ACC112 (cell line): ENCODE data around the gene DICER1.

Experiments
- H2AFZ ChIP-seq: fragments of 200-600 bp; sonication (generic); one replicate; pipeline ENCODE4 v1.6.0; 2017; ENCODE audit warnings: antibody characterized with exemption, low read length; ENCODE audit not compliant: unreplicated experiment
- H3K27ac ChIP-seq: fragments of 200-600 bp; sonication (generic); 2 replicates; pipeline ENCODE4 v1.5.1; 2014; ENCODE audit warnings: low read depth, mild to moderate bottlenecking, antibody characterized with exemption, low read length, moderate library complexity
- H3K27me3 ChIP-seq: fragments of 200-600 bp; sonication (generic); 2 replicates; pipeline ENCODE4 v1.6.1; 2014; ENCODE audit warnings: mild to moderate bottlenecking, antibody characterized with exemption, low read length, moderate library complexity, mixed read lengths; ENCODE audit not compliant: insufficient read depth
- H3K36me3 ChIP-seq: fragments of 200-600 bp; sonication (generic); 2 replicates; pipeline ENCODE4 v1.6.1; 2016; ENCODE audit warnings: mild to moderate bottlenecking, antibody characterized with exemption, low read length, moderate library complexity, mixed read lengths; ENCODE audit not compliant: insufficient read depth
- H3K4me1 ChIP-seq: fragments of 200-600 bp; sonication (generic); one replicate; pipeline ENCODE4 v1.6.1; 2016; ENCODE audit warnings: low read length, mixed read lengths; ENCODE audit not compliant: insufficient read depth, unreplicated experiment, control insufficient read depth
- H3K4me3 ChIP-seq: fragments of 200-600 bp; sonication (generic); 2 replicates; pipeline ENCODE4 v1.5.1; 2014; ENCODE audit warnings: mild to moderate bottlenecking, low read depth, low read length
- H3K79me2 ChIP-seq: fragments of 200-600 bp; sonication (generic); one replicate; pipeline ENCODE4 v1.6.0; 2016; ENCODE audit warnings: low read length; ENCODE audit not compliant: control insufficient read depth, unreplicated experiment, insufficient read depth

DICER1 gene

DNA sequence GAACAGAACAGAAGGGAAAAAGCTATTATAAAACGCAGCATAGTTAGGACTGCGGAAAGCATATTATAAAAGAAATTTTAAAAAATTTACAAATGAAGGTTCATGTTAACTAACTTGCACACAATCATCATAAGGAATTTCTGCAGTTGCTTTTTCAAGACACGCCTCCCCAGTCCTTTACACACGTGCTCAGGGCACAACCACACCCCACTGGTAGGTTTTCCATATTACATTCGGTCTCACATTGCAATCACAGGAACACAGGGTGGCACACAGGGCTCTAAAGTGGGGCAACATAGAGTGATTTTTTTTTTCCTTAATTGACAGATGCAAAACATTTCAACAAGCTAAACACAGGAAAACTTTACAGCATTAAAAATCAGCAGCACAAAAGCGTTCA lies 69.7 kb downstream of the DICER1 start:
- H3K4me1 ChIP-seq = no peaks in the 10 kb centered on the region
- no peak overlapping the region for H3K27ac ChIP-seq
- no peak overlapping the region for H2AFZ ChIP-seq
- no peaks in the 10 kb centered on the region for H3K79me2 ChIP-seq
- H3K27me3 ChIP-seq = no peaks in the 10 kb centered on the region
- no peak overlapping the region for H3K4me3 ChIP-seq
- peaks cover 29% of the 10 kb centered on the region for H3K36me3 ChIP-seq

DNA sequence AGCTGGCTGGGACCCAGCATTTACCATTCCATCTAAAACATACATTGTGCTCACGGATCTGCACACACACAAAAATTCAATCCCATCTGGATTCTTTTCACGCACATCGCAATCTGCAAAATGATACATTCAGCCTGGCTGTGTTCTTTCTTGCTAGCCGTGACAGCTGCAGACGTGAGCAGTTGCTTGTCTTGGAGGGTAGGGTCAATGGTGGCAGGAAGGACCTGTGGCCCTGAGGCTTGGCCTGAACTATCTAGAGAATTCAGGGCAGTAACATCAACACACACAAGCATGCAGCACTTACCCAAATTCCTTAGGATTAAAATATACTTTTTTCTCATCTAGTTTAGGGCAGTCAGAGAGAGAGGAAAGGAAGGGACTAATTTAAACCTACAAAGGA lies 72.0 kb downstream of the DICER1 start:
- Histone ChIP-seq H2AFZ (no peak overlapping the region), H3K79me2 (no peaks in the 10 kb centered on the region), H3K4me3 (no peak overlapping the region), H3K27me3 (no peaks in the 10 kb centered on the region), H3K27ac (no peak overlapping the region), H3K36me3 (peaks cover 21% of the 10 kb centered on the region), H3K4me1 (no peaks in the 10 kb centered on the region)

DNA sequence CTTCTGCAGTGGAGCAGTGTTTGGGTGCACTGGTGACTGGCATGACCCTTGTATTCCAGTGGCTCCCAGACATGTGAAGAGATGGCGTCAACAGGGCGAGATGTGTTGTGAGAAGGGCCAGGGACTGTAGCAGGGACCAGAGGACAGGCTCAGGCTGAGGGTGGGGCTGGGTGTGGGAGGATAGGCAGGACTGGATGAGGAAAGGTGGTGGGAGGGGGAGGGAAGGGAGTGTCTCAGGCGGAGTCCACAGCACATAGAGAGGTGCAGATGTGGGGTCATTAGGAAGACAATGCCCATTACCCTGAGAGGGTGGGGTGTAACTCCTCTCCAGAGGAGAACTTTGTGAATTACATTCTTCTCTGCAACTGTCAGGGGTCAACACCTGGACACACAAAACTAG lies 78.5 kb downstream of the DICER1 start:
- Histone ChIP-seq H3K27me3 (peaks cover 25% of the 10 kb centered on the region; the same call in 1 of the 2 replicates), H2AFZ (no peak overlapping the region), H3K4me1 (no peaks in the 10 kb centered on the region), H3K79me2 (no peaks in the 10 kb centered on the region), H3K36me3 (no peaks in the 10 kb centered on the region), H3K4me3 (no peak overlapping the region), H3K27ac (no peak overlapping the region)

DNA sequence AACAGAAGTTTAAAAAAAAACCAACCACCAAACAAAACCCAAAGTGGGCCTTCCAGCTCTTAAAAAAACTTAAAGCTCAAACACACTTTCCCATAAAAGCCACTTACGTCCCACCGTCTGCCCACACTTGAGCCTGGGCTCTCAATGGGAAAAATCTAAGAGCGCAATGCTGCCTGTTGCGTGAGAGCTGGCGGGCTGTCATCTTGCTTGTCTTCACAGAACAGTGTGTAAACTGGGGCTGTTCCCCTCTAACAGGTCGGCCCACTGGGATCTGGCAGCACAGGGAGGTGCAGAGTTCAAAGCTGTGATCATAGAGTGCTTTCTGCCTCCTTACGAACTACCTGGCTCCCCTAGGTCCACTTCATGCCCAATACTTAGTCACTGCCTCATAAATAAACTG lies 80.0 kb downstream of the DICER1 start:
- Histone ChIP-seq H3K4me1 (no peaks in the 10 kb centered on the region), H3K27me3 (peaks cover 37% of the 10 kb centered on the region), H2AFZ (no peak overlapping the region), H3K36me3 (no peaks in the 10 kb centered on the region), H3K4me3 (no peak overlapping the region), H3K79me2 (no peaks in the 10 kb centered on the region), H3K27ac (no peak overlapping the region)

DNA sequence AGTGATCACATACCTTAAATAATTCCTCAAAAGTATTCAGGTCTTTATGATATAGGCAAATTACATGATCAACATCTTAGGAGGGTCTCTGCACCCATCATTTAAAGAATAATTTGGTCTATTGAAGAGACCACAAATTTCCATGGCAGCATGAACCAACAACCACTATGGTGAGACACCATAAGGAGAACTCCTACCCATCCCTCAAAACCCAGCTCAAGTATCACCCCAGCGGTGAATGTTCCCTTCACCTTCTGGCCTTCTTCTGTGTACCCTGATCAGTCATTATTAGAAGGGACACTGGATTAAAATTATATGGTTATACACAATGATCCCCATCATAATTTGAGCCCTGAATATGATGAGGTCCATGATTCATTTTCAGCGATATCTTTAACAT lies 81.5 kb downstream of the DICER1 start:
- no peaks in the 10 kb centered on the region for H3K79me2 ChIP-seq
- H2AFZ ChIP-seq = no peak overlapping the region
- no peaks in the 10 kb centered on the region for H3K4me1 ChIP-seq
- H3K4me3 ChIP-seq = no peak overlapping the region
- H3K27ac ChIP-seq = no peak overlapping the region
- peaks cover 50% of the 10 kb centered on the region for H3K27me3 ChIP-seq
- H3K36me3 ChIP-seq = no peaks in the 10 kb centered on the region

DNA sequence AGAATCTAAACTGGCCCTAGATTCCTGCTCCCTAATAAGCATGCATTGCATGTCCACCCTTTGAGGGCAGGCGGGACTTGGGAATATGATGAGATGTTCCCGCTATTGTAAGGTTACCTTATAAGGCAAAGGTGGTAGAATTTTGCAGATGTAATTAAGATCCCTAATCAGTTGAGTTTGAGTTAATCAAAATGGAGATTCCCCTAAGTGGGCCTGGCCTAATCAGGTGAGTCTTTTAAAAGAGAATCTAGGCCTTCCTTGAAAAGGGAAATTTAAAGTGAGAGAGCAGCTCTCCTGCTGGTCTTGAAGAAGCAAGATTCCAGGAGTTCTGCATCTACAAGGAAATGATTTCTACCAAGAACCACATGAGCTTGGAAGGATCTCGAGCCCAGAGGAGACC lies 83.4 kb downstream of the DICER1 start:
- Histone ChIP-seq H3K27ac (no peak overlapping the region), H3K4me1 (no peaks in the 10 kb centered on the region), H3K36me3 (no peaks in the 10 kb centered on the region), H3K27me3 (peaks cover 65% of the 10 kb centered on the region), H2AFZ (no peak overlapping the region), H3K79me2 (no peaks in the 10 kb centered on the region), H3K4me3 (no peak overlapping the region)

- Histone ChIP-seq H2AFZ (no peak overlapping the region), H3K4me1 (no peaks in the 10 kb centered on the region), H3K27me3 (peaks cover 72% of the 10 kb centered on the region), H3K4me3 (no peak overlapping the region), H3K79me2 (no peaks in the 10 kb centered on the region), H3K27ac (no peak overlapping the region), H3K36me3 (no peaks in the 10 kb centered on the region)
Observed at GRCh38 chr14:95072310-95072905, 84.9 kb downstream of the DICER1 start.

GRCh38 chr14:95071649-95072280 lies 85.6 kb downstream of the DICER1 start:
- Histone ChIP-seq H3K4me1 (no peaks in the 10 kb centered on the region), H3K27ac (no peak overlapping the region), H3K79me2 (no peaks in the 10 kb centered on the region), H2AFZ (no peak overlapping the region), H3K27me3 (peaks cover 72% of the 10 kb centered on the region), H3K4me3 (no peak overlapping the region), H3K36me3 (no peaks in the 10 kb centered on the region)

GRCh38 chr14:95070748-95071435 lies 86.4 kb downstream of the DICER1 start:
- peaks cover 71% of the 10 kb centered on the region for H3K27me3 ChIP-seq
- no peak overlapping the region for H3K27ac ChIP-seq
- no peaks in the 10 kb centered on the region for H3K36me3 ChIP-seq
- no peaks in the 10 kb centered on the region for H3K4me1 ChIP-seq
- H3K4me3 ChIP-seq = no peak overlapping the region
- no peaks in the 10 kb centered on the region for H3K79me2 ChIP-seq
- no peak overlapping the region for H2AFZ ChIP-seq

- H3K4me3 ChIP-seq = no peak overlapping the region
- peaks cover 58% of the 10 kb centered on the region for H3K27me3 ChIP-seq
- no peaks in the 10 kb centered on the region for H3K4me1 ChIP-seq
- H2AFZ ChIP-seq = no peak overlapping the region
- H3K79me2 ChIP-seq = no peaks in the 10 kb centered on the region
- no peak overlapping the region for H3K27ac ChIP-seq
- H3K36me3 ChIP-seq = no peaks in the 10 kb centered on the region
Observed at GRCh38 chr14:95069547-95069946, 87.8 kb downstream of the DICER1 start.

- Histone ChIP-seq H3K4me1 (no peaks in the 10 kb centered on the region), H3K79me2 (no peaks in the 10 kb centered on the region)
Observed at GRCh38 chr14:95069018-95069417, 88.3 kb downstream of the DICER1 start.

More at GRCh38 chr14:95069018-95069417, 88.3 kb downstream of the DICER1 start:
- no peak overlapping the region for H3K4me3 ChIP-seq
- peaks cover 53% of the 10 kb centered on the region for H3K27me3 ChIP-seq
- H3K27ac ChIP-seq = no peak overlapping the region
- no peaks in the 10 kb centered on the region for H3K36me3 ChIP-seq
- no peak overlapping the region for H2AFZ ChIP-seq
